GM12875 (cell line): ENCODE measurements around the gene IGF2BP1.

Source experiments
- H3K4me3 ChIP-seq: one replicate; pipeline ENCODE4 v1.5.1; 2011; ENCODE audit warnings: low read depth, low read length, control low read depth
- TF ChIP-seq, protein P1 (sequence below): IDR thresholded peaks from 2 replicates; pipeline ENCODE4 v1.5.1; 2011; ENCODE audit warnings: low read depth, mild to moderate bottlenecking, control low read depth, inconsistent platforms, low read length, moderate library complexity, borderline replicate concordance; ENCODE audit not compliant: insufficient read depth

Gene IGF2BP1

DNA sequence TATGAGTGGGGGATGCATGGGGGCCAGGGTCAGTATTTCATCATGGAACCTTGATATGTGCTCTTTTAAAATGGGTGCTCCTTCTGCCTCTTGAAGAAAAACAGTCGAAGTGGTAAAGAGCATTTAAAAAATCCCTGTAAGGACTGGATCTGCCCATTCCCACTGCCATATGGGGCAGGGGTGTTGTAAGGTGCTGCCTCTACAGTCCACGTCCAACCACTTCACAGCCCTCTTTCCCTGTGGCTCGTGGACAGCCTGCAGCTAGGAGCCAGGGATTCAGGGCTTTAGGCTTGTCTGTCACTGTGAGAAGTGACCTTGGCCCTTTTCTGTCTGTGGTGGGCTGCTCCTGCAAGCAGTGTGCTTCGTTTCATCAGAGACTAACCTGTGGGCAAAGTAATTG, 44.3 kb downstream of the IGF2BP1 start:
- TF ChIP-seq, protein P1, sequence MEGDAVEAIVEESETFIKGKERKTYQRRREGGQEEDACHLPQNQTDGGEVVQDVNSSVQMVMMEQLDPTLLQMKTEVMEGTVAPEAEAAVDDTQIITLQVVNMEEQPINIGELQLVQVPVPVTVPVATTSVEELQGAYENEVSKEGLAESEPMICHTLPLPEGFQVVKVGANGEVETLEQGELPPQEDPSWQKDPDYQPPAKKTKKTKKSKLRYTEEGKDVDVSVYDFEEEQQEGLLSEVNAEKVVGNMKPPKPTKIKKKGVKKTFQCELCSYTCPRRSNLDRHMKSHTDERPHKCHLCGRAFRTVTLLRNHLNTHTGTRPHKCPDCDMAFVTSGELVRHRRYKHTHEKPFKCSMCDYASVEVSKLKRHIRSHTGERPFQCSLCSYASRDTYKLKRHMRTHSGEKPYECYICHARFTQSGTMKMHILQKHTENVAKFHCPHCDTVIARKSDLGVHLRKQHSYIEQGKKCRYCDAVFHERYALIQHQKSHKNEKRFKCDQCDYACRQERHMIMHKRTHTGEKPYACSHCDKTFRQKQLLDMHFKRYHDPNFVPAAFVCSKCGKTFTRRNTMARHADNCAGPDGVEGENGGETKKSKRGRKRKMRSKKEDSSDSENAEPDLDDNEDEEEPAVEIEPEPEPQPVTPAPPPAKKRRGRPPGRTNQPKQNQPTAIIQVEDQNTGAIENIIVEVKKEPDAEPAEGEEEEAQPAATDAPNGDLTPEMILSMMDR, result no peak
- no peak overlapping the region for H3K4me3 ChIP-seq

DNA sequence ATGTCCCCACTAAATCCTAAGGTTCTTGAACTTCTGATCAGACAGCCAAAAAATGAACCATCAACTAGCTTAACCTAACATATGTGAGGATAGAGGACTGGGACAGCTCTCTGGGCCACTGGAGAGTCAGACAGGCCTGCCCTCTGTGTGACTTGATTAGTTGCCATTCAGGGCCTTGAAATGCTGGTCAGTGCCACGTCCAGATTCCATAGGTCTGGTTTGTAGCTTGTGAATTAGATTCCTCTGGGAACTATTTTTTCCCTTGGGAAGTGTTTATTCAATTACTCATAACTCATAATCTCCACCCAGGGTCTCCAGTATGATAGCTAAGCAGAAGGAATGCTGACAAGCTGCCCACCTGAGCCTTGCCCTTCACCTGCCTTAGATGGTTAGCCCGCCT, 48.2 kb downstream of the IGF2BP1 start:
- TF ChIP-seq, protein P1, result no peak
- H3K4me3 ChIP-seq, result no peak overlapping the region

DNA sequence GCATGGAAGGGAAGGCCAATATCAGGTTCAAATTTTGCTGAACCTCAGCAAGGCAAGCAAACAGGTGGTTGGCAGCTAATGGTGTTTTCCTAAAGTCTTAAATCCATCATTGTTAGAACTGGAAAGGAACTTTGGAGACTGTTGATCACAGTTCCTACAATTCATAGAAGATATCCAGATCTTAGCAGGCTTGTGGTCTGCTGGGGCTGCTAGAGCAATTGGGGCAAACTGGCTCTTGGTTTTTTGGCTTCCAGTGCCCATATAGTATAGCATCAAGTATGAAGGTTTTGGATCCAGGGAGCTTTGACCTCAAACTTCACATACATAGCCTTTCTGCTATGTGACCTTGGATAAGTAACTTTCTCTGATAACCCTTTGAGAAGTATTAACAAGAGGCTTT, 49.7 kb downstream of the IGF2BP1 start:
- no peak overlapping the region for H3K4me3 ChIP-seq
- TF ChIP-seq, protein P1, result no peak

DNA sequence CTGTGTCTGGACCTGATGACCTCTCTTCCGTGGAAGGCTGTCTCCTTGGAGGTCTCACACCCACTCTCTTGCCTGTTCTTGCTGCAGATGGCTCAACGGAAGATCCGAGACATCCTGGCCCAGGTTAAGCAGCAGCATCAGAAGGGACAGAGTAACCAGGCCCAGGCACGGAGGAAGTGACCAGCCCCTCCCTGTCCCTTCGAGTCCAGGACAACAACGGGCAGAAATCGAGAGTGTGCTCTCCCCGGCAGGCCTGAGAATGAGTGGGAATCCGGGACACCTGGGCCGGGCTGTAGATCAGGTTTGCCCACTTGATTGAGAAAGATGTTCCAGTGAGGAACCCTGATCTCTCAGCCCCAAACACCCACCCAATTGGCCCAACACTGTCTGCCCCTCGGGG, 52.1 kb downstream of the IGF2BP1 start:
- H3K4me3 ChIP-seq, result no peak overlapping the region
- TF ChIP-seq, protein P1, result no peak

DNA sequence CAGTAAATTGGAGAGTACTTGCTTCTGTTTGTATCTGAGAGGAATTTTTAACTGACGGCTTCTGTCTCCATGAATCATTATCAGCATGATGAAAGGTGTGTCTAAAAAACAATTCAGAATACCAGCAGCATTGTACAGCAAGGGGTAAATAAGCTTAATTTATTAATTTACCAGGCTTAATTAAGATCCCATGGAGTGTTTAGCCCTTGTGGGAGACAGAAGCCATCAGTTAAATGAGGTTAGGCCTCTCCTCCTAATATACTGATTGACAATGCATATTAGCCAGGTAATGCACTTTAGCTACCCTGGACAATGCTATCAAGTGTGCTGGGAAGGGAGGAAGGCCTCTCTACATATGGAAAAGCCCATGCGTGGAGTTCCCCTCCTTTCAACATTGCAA, 53.4 kb downstream of the IGF2BP1 start:
- TF ChIP-seq, protein P1, result no peak
- H3K4me3 ChIP-seq, result no peak overlapping the region

DNA sequence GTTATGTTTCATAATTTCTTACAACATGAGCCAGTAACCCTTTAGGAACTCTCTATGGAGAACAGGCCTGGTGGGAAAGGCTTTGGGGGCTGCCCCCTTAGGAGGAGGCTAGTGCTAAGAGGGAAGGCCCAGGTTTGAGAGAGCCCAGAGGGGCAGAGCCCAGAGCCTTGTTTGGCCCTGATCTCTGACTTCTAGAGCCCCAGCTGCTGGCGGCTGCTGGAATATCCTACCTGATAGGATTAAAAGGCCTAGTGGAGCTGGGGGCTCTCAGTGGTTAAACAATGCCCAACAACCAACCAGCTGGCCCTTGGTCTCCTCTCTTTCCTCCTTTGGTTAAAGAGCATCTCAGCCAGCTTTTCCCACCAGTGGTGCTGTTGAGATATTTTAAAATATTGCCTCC, 54.1 kb downstream of the IGF2BP1 start:
- H3K4me3 ChIP-seq, result no peak overlapping the region
- TF ChIP-seq, protein P1, result no peak

DNA sequence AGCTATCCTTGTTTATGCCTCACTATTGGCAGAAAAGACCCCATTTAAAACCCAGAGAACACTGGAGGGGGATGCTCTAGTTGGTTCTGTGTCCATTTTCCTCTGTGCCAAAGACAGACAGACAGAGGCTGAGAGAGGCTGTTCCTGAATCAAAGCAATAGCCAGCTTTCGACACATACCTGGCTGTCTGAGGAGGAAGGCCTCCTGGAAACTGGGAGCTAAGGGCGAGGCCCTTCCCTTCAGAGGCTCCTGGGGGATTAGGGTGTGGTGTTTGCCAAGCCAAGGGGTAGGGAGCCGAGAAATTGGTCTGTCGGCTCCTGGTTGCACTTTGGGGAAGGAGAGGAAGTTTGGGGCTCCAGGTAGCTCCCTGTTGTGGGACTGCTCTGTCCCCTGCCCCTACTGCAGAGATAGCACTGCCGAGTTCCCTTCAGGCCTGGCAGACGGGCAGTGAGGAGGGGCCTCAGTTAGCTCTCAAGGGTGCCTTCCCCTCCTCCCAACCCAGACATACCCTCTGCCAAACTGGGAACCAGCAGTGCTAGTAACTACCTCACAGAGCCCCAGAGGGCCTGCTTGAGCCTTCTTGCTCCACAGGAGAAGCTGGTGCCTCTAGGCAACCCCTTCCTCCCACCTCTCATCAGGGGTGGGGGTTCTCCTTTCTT, 56.1 kb downstream of the IGF2BP1 start:
- TF ChIP-seq, protein P1, result no peak
- H3K4me3 ChIP-seq, result no peak overlapping the region
